ENCODE measurements around the gene LRMDA. TPM values are rescaled to one million over a fixed set of nuclear protein-coding genes. Genes with fewer than 3 reads are reported as not detected.

LRMDA gene
- total and polyA plus RNA-seq, 2 donors (not counting 1 experiment from before 2014, with no cell fraction given): 0.12 TPM; not detected in 1

DNA sequence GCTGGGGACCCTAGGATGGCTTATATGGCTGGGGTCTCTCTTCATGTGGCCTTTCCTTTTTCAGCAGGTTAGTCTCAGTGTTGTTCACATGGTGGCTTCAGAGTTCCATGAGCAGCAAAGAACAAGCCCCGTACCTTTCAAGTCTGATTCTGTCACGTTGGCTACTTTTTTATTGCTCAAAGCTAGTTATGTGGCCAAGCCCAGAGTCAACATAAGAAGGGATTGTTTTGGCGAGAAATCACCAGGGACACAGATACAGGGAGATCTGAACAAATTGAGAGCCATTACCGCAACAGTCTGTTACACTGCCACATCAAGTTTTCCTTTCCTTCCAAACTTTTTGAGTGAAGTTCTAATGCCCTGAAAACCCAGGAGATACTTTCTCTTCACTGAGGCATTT lies 770.5 kb downstream of the LRMDA start:
- no peak for ATAC-seq (ENCODE audit: low read depth)

DNA sequence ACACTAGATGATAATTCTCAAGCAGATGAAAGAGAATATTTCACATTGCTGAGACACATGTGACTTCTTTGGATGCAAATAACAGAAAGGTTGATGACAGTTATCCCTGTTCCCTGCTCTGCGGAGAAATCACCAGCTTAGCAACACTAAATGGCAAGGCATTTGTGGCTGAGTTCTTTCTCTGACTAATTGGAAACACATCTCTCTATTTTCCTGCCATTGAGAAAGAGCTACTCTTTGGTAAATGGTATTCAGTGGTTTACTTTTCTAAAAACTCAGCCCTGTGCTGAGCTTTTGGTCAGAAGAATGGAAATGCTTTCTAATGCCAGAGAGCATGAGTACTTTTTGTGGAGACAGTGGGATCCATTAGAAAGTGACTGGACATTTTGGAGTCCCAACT lies 771.4 kb downstream of the LRMDA start:
- DNase-seq: no peak
- H3K27me3 Mint-ChIP-seq: no peaks in the 10 kb centered on the region
- no peak overlapping the region for H3K4me2 ChIP-seq (replicated peaks; ENCODE audit: low read depth, low read length, poor library complexity, severe bottlenecking)
- no peak overlapping the region for H3K4me3 Mint-ChIP-seq
- no peak overlapping the region for H3K9ac ChIP-seq (ENCODE audit: low read length)
- intact Hi-C loops (cut with micrococcal nuclease): no loop called here
- H3K36me3 ChIP-seq (replicated peaks in 1 of 2; ENCODE audit: control extremely low read depth in 1 of 2, control insufficient read depth in 1 of 2, extremely low read depth in 1 of 2, insufficient read depth in 2 of 2, low read length in 1 of 2): no peaks in the 10 kb centered on the region
- no peak for ATAC-seq (ENCODE audit: low read depth)
- no peak overlapping the region for H3K27ac ChIP-seq (ENCODE audit: low read length in 2 of 2)
- POLR2A ChIA-PET: no interaction called here
- no peaks in the 10 kb centered on the region for H3K4me1 ChIP-seq (ENCODE audit: control insufficient read depth in 2 of 2, insufficient read depth in 2 of 2, low read length in 2 of 2)
- H3K9me3 ChIP-seq (ENCODE audit: control extremely low read depth in 1 of 3, control insufficient read depth in 2 of 3, insufficient read depth in 1 of 3, low read length in 2 of 3): no peaks in the 10 kb centered on the region
- no peaks in the 10 kb centered on the region for H3K79me2 ChIP-seq (ENCODE audit: control insufficient read depth, insufficient read depth, low read length)
- H4K20me1 ChIP-seq (ENCODE audit: control insufficient read depth, insufficient read depth, low read length, poor library complexity, severe bottlenecking): no peaks in the 10 kb centered on the region
- H3K27me3 ChIP-seq (replicated peaks in 1 of 4; ENCODE audit: control extremely low read depth in 1 of 4, control insufficient read depth in 3 of 4, insufficient read depth in 4 of 4, low read length in 3 of 4): no peaks in the 10 kb centered on the region
- H2AFZ ChIP-seq (ENCODE audit: insufficient read depth, low read depth, low read length, poor library complexity, severe bottlenecking): no peak overlapping the region
- H3K4me3 ChIP-seq (ENCODE audit: control extremely low read depth in 1 of 5, extremely low read depth in 1 of 5, insufficient read depth in 1 of 5, low read depth in 2 of 5, low read length in 4 of 5): no peak overlapping the region
- WGBS (ENCODE audit: insufficient coverage): 100% methylated on average over 1 of the region's 1 CpG
- TF ChIP-seq, protein P1, sequence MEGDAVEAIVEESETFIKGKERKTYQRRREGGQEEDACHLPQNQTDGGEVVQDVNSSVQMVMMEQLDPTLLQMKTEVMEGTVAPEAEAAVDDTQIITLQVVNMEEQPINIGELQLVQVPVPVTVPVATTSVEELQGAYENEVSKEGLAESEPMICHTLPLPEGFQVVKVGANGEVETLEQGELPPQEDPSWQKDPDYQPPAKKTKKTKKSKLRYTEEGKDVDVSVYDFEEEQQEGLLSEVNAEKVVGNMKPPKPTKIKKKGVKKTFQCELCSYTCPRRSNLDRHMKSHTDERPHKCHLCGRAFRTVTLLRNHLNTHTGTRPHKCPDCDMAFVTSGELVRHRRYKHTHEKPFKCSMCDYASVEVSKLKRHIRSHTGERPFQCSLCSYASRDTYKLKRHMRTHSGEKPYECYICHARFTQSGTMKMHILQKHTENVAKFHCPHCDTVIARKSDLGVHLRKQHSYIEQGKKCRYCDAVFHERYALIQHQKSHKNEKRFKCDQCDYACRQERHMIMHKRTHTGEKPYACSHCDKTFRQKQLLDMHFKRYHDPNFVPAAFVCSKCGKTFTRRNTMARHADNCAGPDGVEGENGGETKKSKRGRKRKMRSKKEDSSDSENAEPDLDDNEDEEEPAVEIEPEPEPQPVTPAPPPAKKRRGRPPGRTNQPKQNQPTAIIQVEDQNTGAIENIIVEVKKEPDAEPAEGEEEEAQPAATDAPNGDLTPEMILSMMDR (IDR thresholded peaks at IDR 0.05): no peak
- TF ChIP-seq EZH2 (IDR thresholded peaks at IDR 0.05; ENCODE audit: borderline replicate concordance, insufficient read depth, low read depth, low read length, poor library complexity, severe bottlenecking): no peak
- H3K27ac Mint-ChIP-seq: no peak overlapping the region
- H3K4me1 Mint-ChIP-seq: no peaks in the 10 kb centered on the region
- no peaks in the 10 kb centered on the region for H3K9me3 Mint-ChIP-seq (ENCODE audit: insufficient read depth)
- CTCF ChIA-PET: no interaction called here

More for the DNA sequence above, 770.5 kb downstream of the LRMDA start:
- Mint-ChIP-seq H3K4me1 (no peaks in the 10 kb centered on the region), H3K9me3 (ENCODE audit: insufficient read depth) (no peaks in the 10 kb centered on the region), H3K27ac (no peak overlapping the region), H3K4me3 (no peak overlapping the region), H3K27me3 (no peaks in the 10 kb centered on the region)
- H3K27ac ChIP-seq (ENCODE audit: low read length in 2 of 2): no peak overlapping the region
- H3K4me2 ChIP-seq (replicated peaks; ENCODE audit: low read depth, low read length, poor library complexity, severe bottlenecking): no peak overlapping the region
- no peak for TF ChIP-seq EZH2 (IDR thresholded peaks at IDR 0.05; ENCODE audit: borderline replicate concordance, insufficient read depth, low read depth, low read length, poor library complexity, severe bottlenecking)
- H3K4me3 ChIP-seq (ENCODE audit: control extremely low read depth in 1 of 5, extremely low read depth in 1 of 5, insufficient read depth in 1 of 5, low read depth in 2 of 5, low read length in 4 of 5): no peak overlapping the region
- POLR2A ChIA-PET: no interaction called here
- H3K4me1 ChIP-seq (ENCODE audit: control insufficient read depth in 2 of 2, insufficient read depth in 2 of 2, low read length in 2 of 2): no peaks in the 10 kb centered on the region
- H3K79me2 ChIP-seq (ENCODE audit: control insufficient read depth, insufficient read depth, low read length): no peaks in the 10 kb centered on the region
- CTCF ChIA-PET: no interaction called here
- H4K20me1 ChIP-seq (ENCODE audit: control insufficient read depth, insufficient read depth, low read length, poor library complexity, severe bottlenecking): no peaks in the 10 kb centered on the region
- H2AFZ ChIP-seq (ENCODE audit: insufficient read depth, low read depth, low read length, poor library complexity, severe bottlenecking): no peak overlapping the region
- no peaks in the 10 kb centered on the region for H3K27me3 ChIP-seq (replicated peaks in 1 of 4; ENCODE audit: control extremely low read depth in 1 of 4, control insufficient read depth in 3 of 4, insufficient read depth in 4 of 4, low read length in 3 of 4)
- no peak overlapping the region for H3K9ac ChIP-seq (ENCODE audit: low read length)
- intact Hi-C loops (cut with micrococcal nuclease): no loop called here
- no peak for DNase-seq
- no peaks in the 10 kb centered on the region for H3K36me3 ChIP-seq (replicated peaks in 1 of 2; ENCODE audit: control extremely low read depth in 1 of 2, control insufficient read depth in 1 of 2, extremely low read depth in 1 of 2, insufficient read depth in 2 of 2, low read length in 1 of 2)
- H3K9me3 ChIP-seq (ENCODE audit: control extremely low read depth in 1 of 3, control insufficient read depth in 2 of 3, insufficient read depth in 1 of 3, low read length in 2 of 3): no peaks in the 10 kb centered on the region
- WGBS (ENCODE audit: insufficient coverage): 93% methylated on average over 3 of the region's 4 CpGs
